Measurements from ENCODE around the gene POLN. TPM values are rescaled to one million over a fixed set of nuclear protein-coding genes. Genes with fewer than 3 reads are reported as not detected.

Gene POLN
- total RNA-seq, 2 donors from 2014 or later: 2.8 to 2.9 TPM

GRCh38 chr4:2069161-2069971, 172.6 kb downstream of the POLN start:
- no peak overlapping the region for H3K9ac ChIP-seq (ENCODE audit: extremely low read depth, low read length, poor library complexity, severe bottlenecking)
- H3K4me3 ChIP-seq (ENCODE audit: low read length): no peak overlapping the region
- H3K9me3 ChIP-seq (ENCODE audit: control insufficient read depth, low read length): no peaks in the 10 kb centered on the region
- DNase-seq: peak; percentile 44
- Mint-ChIP-seq H3K27me3 (ENCODE audit: insufficient read depth) (no peaks in the 10 kb centered on the region), H3K4me3 (no peak overlapping the region), H3K36me3 (ENCODE audit: low read depth) (no peaks in the 10 kb centered on the region), H3K27ac (no peak overlapping the region), H3K9me3 (no peaks in the 10 kb centered on the region), H3K4me1 (no peaks in the 10 kb centered on the region)
- H3K27ac ChIP-seq (ENCODE audit: low read depth, low read length): no peak overlapping the region
- no peaks in the 10 kb centered on the region for H3K27me3 ChIP-seq (ENCODE audit: control insufficient read depth, insufficient read depth, low read length, poor library complexity, severe bottlenecking)
- WGBS, 2 experiments (ENCODE audit: insufficient coverage in 1 of 2, insufficient read length in 1 of 2): 95 to 100% methylated on average over 1 to 16 of the region's 17 CpGs
- TF ChIP-seq CTCF (conservative IDR thresholded peaks at IDR 0.05): peak; percentile 34
- peaks cover 3% of the 10 kb centered on the region for H3K4me1 ChIP-seq (ENCODE audit: control insufficient read depth, insufficient read depth, low read length)
- H3K36me3 ChIP-seq (ENCODE audit: control insufficient read depth, insufficient read depth, low read length): no peaks in the 10 kb centered on the region

- H3K9me3 ChIP-seq (ENCODE audit: control insufficient read depth, low read length): no peaks in the 10 kb centered on the region
- 91 to 100% methylated on average over 2 to 11 of the region's 11 CpGs for WGBS, 2 experiments (ENCODE audit: insufficient coverage in 1 of 2, insufficient read length in 1 of 2)
- Mint-ChIP-seq H3K27me3 (ENCODE audit: insufficient read depth) (no peaks in the 10 kb centered on the region), H3K36me3 (ENCODE audit: low read depth) (no peaks in the 10 kb centered on the region), H3K4me3 (no peak overlapping the region), H3K9me3 (no peaks in the 10 kb centered on the region), H3K27ac (no peak overlapping the region), H3K4me1 (no peaks in the 10 kb centered on the region)
- peak; percentile 29 for DNase-seq
- H3K27ac ChIP-seq (ENCODE audit: low read depth, low read length): no peak overlapping the region
- no peaks in the 10 kb centered on the region for H3K27me3 ChIP-seq (ENCODE audit: control insufficient read depth, insufficient read depth, low read length, poor library complexity, severe bottlenecking)
- no peak overlapping the region for H3K9ac ChIP-seq (ENCODE audit: extremely low read depth, low read length, poor library complexity, severe bottlenecking)
- TF ChIP-seq CTCF (conservative IDR thresholded peaks at IDR 0.05): no peak
- H3K36me3 ChIP-seq (ENCODE audit: control insufficient read depth, insufficient read depth, low read length): no peaks in the 10 kb centered on the region
- H3K4me3 ChIP-seq (ENCODE audit: low read length): no peak overlapping the region
- H3K4me1 ChIP-seq (ENCODE audit: control insufficient read depth, insufficient read depth, low read length): peaks cover 3% of the 10 kb centered on the region
Measured at GRCh38 chr4:2068566-2068965, 173.4 kb downstream of the POLN start.

GRCh38 chr4:2068198-2068470, 173.8 kb downstream of the POLN start:
- 95 to 98% methylated on average over 13 of the region's 13 CpGs for WGBS, 2 experiments (ENCODE audit: insufficient coverage in 1 of 2, insufficient read length in 1 of 2)
- Histone ChIP-seq H3K9ac (ENCODE audit: extremely low read depth, low read length, poor library complexity, severe bottlenecking) (no peak overlapping the region), H3K4me3 (ENCODE audit: low read length) (no peak overlapping the region), H3K36me3 (ENCODE audit: control insufficient read depth, insufficient read depth, low read length) (no peaks in the 10 kb centered on the region), H3K27me3 (ENCODE audit: control insufficient read depth, insufficient read depth, low read length, poor library complexity, severe bottlenecking) (no peaks in the 10 kb centered on the region), H3K9me3 (ENCODE audit: control insufficient read depth, low read length) (no peaks in the 10 kb centered on the region), H3K4me1 (ENCODE audit: control insufficient read depth, insufficient read depth, low read length) (peaks cover 3% of the 10 kb centered on the region), H3K27ac (ENCODE audit: low read depth, low read length) (no peak overlapping the region)
- H3K4me3 Mint-ChIP-seq: no peak overlapping the region
- H3K27me3 Mint-ChIP-seq (ENCODE audit: insufficient read depth): no peaks in the 10 kb centered on the region
- no peaks in the 10 kb centered on the region for H3K9me3 Mint-ChIP-seq
- no peaks in the 10 kb centered on the region for H3K4me1 Mint-ChIP-seq
- TF ChIP-seq CTCF (conservative IDR thresholded peaks at IDR 0.05): no peak
- no peaks in the 10 kb centered on the region for H3K36me3 Mint-ChIP-seq (ENCODE audit: low read depth)
- H3K27ac Mint-ChIP-seq: no peak overlapping the region
- no peak for DNase-seq

Measured in endodermal cell (in vitro differentiated cells).